ENCODE data around the gene HBZ.
"Not testable (repeated sequence)": the region's sequence is repeated elsewhere in the genome, so short reads cannot be mapped to it uniquely, and the experiment has no call there.

The HBZ gene

GRCh38 chr16:138049-138417 lies 14.4 kb upstream of the HBZ start:
- DNase-seq (ENCODE audit: low spot score): no peak

- DNase-seq (ENCODE audit: low spot score): no peak
Measured at GRCh38 chr16:140175-140857, 12.1 kb upstream of the HBZ start.

- DNase-seq (ENCODE audit: low spot score): no peak
Measured at GRCh38 chr16:142405-142967, 10.0 kb upstream of the HBZ start.

GRCh38 chr16:143047-143446 lies 9.4 kb upstream of the HBZ start:
- no peak for DNase-seq (ENCODE audit: low spot score)

GRCh38 chr16:143456-143855 lies 9.0 kb upstream of the HBZ start:
- no peak for DNase-seq (ENCODE audit: low spot score)

- DNase-seq (ENCODE audit: low spot score): no peak
Measured at GRCh38 chr16:144797-145252, 7.6 kb upstream of the HBZ start.

- DNase-seq (ENCODE audit: low spot score): no peak
Measured at GRCh38 chr16:146646-147045, 5.8 kb upstream of the HBZ start.

- DNase-seq (ENCODE audit: low spot score): no peak
Measured at GRCh38 chr16:149024-149660, 3.3 kb upstream of the HBZ start.

- DNase-seq (ENCODE audit: low spot score): not testable (repeated sequence)
Measured at GRCh38 chr16:153129-153521, 681 bp downstream of the HBZ start.

- DNase-seq (ENCODE audit: low spot score): not testable (repeated sequence)
Measured at GRCh38 chr16:153550-154216, 1.2 kb downstream of the HBZ start.

- DNase-seq (ENCODE audit: low spot score): no peak
Measured at GRCh38 chr16:154217-155030, 2.0 kb downstream of the HBZ start.

GRCh38 chr16:155031-155398 lies 2.6 kb downstream of the HBZ start:
- DNase-seq (ENCODE audit: low spot score): no peak

- DNase-seq (ENCODE audit: low spot score): no peak
Measured at GRCh38 chr16:159136-159849, 6.8 kb downstream of the HBZ start.

GRCh38 chr16:160242-160641 lies 7.8 kb downstream of the HBZ start:
- not testable (repeated sequence) for DNase-seq (ENCODE audit: low spot score)

GRCh38 chr16:160691-161190 lies 8.3 kb downstream of the HBZ start:
- no peak for DNase-seq (ENCODE audit: low spot score)

GRCh38 chr16:162271-162991 lies 10.0 kb downstream of the HBZ start:
- DNase-seq (ENCODE audit: low spot score): no peak

- not testable (repeated sequence) for DNase-seq (ENCODE audit: low spot score)
Measured at GRCh38 chr16:163139-163538, 10.7 kb downstream of the HBZ start.

GRCh38 chr16:163696-164095 lies 11.3 kb downstream of the HBZ start:
- DNase-seq (ENCODE audit: low spot score): not testable (repeated sequence)

GRCh38 chr16:164134-164823 lies 11.8 kb downstream of the HBZ start:
- not testable (repeated sequence) for DNase-seq (ENCODE audit: low spot score)
